MM.1S (cell line): Measurements from ENCODE around the gene DOCK4.

Experiments
- EZH2 ChIP-seq: fragments of 300-600 bp; sonication (generic); optimal IDR thresholded peaks from 2 replicates; pipeline ENCODE3; 2017; ENCODE audit warnings: low read depth, mild to moderate bottlenecking, antibody characterized with exemption, low read length, mixed read lengths
- EZH2phosphoT487 ChIP-seq: fragments of 300-600 bp; sonication (generic); IDR thresholded peaks from 2 replicates; pipeline ENCODE4 v1.6.1; 2018; ENCODE audit warnings: antibody characterized with exemption, low read length

DNA sequence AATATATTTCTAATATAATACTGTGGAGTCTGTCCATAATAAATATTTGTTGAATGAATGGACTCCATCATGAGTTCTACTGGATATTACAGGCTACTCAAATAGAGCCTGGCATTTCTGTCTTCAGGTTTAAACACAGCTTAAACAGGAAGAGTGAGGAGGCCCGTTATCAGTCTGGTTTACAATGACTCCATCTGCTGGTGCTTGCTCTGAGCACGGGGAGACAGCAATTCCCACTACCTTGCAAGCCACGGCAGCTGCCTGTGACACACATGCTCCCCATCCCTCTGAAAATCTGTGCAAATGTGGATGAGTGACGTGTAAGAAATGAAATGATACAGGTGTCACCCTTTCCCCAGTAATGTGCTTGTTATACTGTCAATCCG lies 350.4 kb downstream of the DOCK4 start:
- TF ChIP-seq EZH2phosphoT487 (no peak), EZH2 (no peak)
